Measurements from ENCODE around the gene CEP128.
"Not testable (repeated sequence)": the region's sequence is repeated elsewhere in the genome, so short reads cannot be mapped to it uniquely, and the experiment has no call there.

Gene CEP128

GRCh38 chr14:80951491-80951890 is 10.0 kb upstream of the CEP128 start:
- DNase-seq = no peak

GRCh38 chr14:80948291-80948690 is 6.8 kb upstream of the CEP128 start:
- DNase-seq = no peak

GRCh38 chr14:80946797-80947196 is 5.3 kb upstream of the CEP128 start:
- DNase-seq = no peak

- no peak for DNase-seq
These were observed 4.6 kb upstream of the CEP128 start for GRCh38 chr14:80946187-80946586.

GRCh38 chr14:80944861-80945617 is 3.5 kb upstream of the CEP128 start:
- no peak for DNase-seq

- no peak for DNase-seq
These were observed 658 bp upstream of the CEP128 start for GRCh38 chr14:80942191-80942600.

GRCh38 chr14:80940146-80940545 is 1.4 kb downstream of the CEP128 start:
- no peak for DNase-seq

GRCh38 chr14:80933686-80934085 is 7.9 kb downstream of the CEP128 start:
- no peak for DNase-seq

GRCh38 chr14:80933282-80933681 is 8.3 kb downstream of the CEP128 start:
- no peak for DNase-seq

- no peak for DNase-seq
These were observed 10.6 kb downstream of the CEP128 start for GRCh38 chr14:80930836-80931389.

GRCh38 chr14:80930095-80930494 is 11.4 kb downstream of the CEP128 start:
- DNase-seq = no peak

- DNase-seq = no peak
These were observed 14.2 kb downstream of the CEP128 start for GRCh38 chr14:80927083-80927989.

- DNase-seq = no peak
These were observed 15.0 kb downstream of the CEP128 start for GRCh38 chr14:80926397-80927082.

- DNase-seq = no peak
These were observed 17.0 kb downstream of the CEP128 start for GRCh38 chr14:80924365-80925103.

- no peak for DNase-seq
These were observed 18.2 kb downstream of the CEP128 start for GRCh38 chr14:80923368-80923767.

- no peak for DNase-seq
These were observed 21.9 kb downstream of the CEP128 start for GRCh38 chr14:80919622-80920021.

- DNase-seq = not testable (repeated sequence)
These were observed 29.5 kb downstream of the CEP128 start for GRCh38 chr14:80912013-80912412.

- DNase-seq = no peak
These were observed 34.6 kb downstream of the CEP128 start for GRCh38 chr14:80906946-80907345.

GRCh38 chr14:80906336-80906735 is 35.2 kb downstream of the CEP128 start:
- no peak for DNase-seq

- DNase-seq = no peak
These were observed 38.9 kb downstream of the CEP128 start for GRCh38 chr14:80902608-80903007.

- no peak for DNase-seq
These were observed 39.7 kb downstream of the CEP128 start for GRCh38 chr14:80901822-80902221.

- no peak for DNase-seq
These were observed 40.3 kb downstream of the CEP128 start for GRCh38 chr14:80901260-80901659.

Measured in NCI-H2029 (cell line).